ENCODE results near the gene DTL.

The DTL gene

GRCh38 chr1:212104586-212105325 is 69.2 kb downstream of the DTL start:
- no peak for TF ChIP-seq TEAD4 (IDR thresholded peaks at IDR 0.05)
- TF ChIP-seq CREB1 (IDR thresholded peaks at IDR 0.05; ENCODE audit: low read depth): no peak
- TF ChIP-seq CEBPB (IDR thresholded peaks at IDR 0.05): no peak
- no peak for TF ChIP-seq USF1 (IDR thresholded peaks at IDR 0.05)
- no peak for TF ChIP-seq TAF1 (IDR thresholded peaks at IDR 0.05; ENCODE audit: low read depth)
- TF ChIP-seq YY1 (IDR thresholded peaks at IDR 0.05; ENCODE audit: low read depth): no peak
- no peak for TF ChIP-seq ZBTB7A (IDR thresholded peaks at IDR 0.05; ENCODE audit: low read depth)
- no peak for TF ChIP-seq REST (IDR thresholded peaks at IDR 0.05; ENCODE audit: low read depth)
- no peak for TF ChIP-seq FOXM1 (IDR thresholded peaks at IDR 0.05; ENCODE audit: borderline replicate concordance, low read depth)
- TF ChIP-seq TCF12 (IDR thresholded peaks at IDR 0.05; ENCODE audit: low read depth): no peak
- no peak for TF ChIP-seq NFIC (IDR thresholded peaks at IDR 0.05)
- TF ChIP-seq MAX (IDR thresholded peaks at IDR 0.05): no peak
- no peak for TF ChIP-seq EGR1 (IDR thresholded peaks at IDR 0.05)
- no peak for TF ChIP-seq RAD21 (IDR thresholded peaks at IDR 0.05; ENCODE audit: low read depth)
- TF ChIP-seq EP300 (IDR thresholded peaks at IDR 0.05; ENCODE audit: borderline replicate concordance): no peak

GRCh38 chr1:212106286-212106792 is 70.8 kb downstream of the DTL start:
- TF ChIP-seq NFIC (IDR thresholded peaks at IDR 0.05): no peak
- no peak for TF ChIP-seq YY1 (IDR thresholded peaks at IDR 0.05; ENCODE audit: low read depth)
- TF ChIP-seq REST (IDR thresholded peaks at IDR 0.05; ENCODE audit: low read depth): no peak
- no peak for TF ChIP-seq CEBPB (IDR thresholded peaks at IDR 0.05)
- no peak for TF ChIP-seq ZBTB7A (IDR thresholded peaks at IDR 0.05; ENCODE audit: low read depth)
- TF ChIP-seq RAD21 (IDR thresholded peaks at IDR 0.05; ENCODE audit: low read depth): no peak
- TF ChIP-seq TCF12 (IDR thresholded peaks at IDR 0.05; ENCODE audit: low read depth): no peak
- TF ChIP-seq FOXM1 (IDR thresholded peaks at IDR 0.05; ENCODE audit: borderline replicate concordance, low read depth): no peak
- TF ChIP-seq USF1 (IDR thresholded peaks at IDR 0.05): no peak
- no peak for TF ChIP-seq TEAD4 (IDR thresholded peaks at IDR 0.05)
- TF ChIP-seq CREB1 (IDR thresholded peaks at IDR 0.05; ENCODE audit: low read depth): no peak
- no peak for TF ChIP-seq EGR1 (IDR thresholded peaks at IDR 0.05)
- TF ChIP-seq TAF1 (IDR thresholded peaks at IDR 0.05; ENCODE audit: low read depth): no peak
- TF ChIP-seq MAX (IDR thresholded peaks at IDR 0.05): no peak
- no peak for TF ChIP-seq EP300 (IDR thresholded peaks at IDR 0.05; ENCODE audit: borderline replicate concordance)

- TF ChIP-seq RAD21 (IDR thresholded peaks at IDR 0.05; ENCODE audit: low read depth): no peak
- no peak for TF ChIP-seq TAF1 (IDR thresholded peaks at IDR 0.05; ENCODE audit: low read depth)
- TF ChIP-seq YY1 (IDR thresholded peaks at IDR 0.05; ENCODE audit: low read depth): no peak
- no peak for TF ChIP-seq ZBTB7A (IDR thresholded peaks at IDR 0.05; ENCODE audit: low read depth)
- no peak for TF ChIP-seq REST (IDR thresholded peaks at IDR 0.05; ENCODE audit: low read depth)
- no peak for TF ChIP-seq NFIC (IDR thresholded peaks at IDR 0.05)
- no peak for TF ChIP-seq TCF12 (IDR thresholded peaks at IDR 0.05; ENCODE audit: low read depth)
- TF ChIP-seq FOXM1 (IDR thresholded peaks at IDR 0.05; ENCODE audit: borderline replicate concordance, low read depth): no peak
- no peak for TF ChIP-seq EP300 (IDR thresholded peaks at IDR 0.05; ENCODE audit: borderline replicate concordance)
- TF ChIP-seq TEAD4 (IDR thresholded peaks at IDR 0.05): no peak
- no peak for TF ChIP-seq USF1 (IDR thresholded peaks at IDR 0.05)
- no peak for TF ChIP-seq CREB1 (IDR thresholded peaks at IDR 0.05; ENCODE audit: low read depth)
- no peak for TF ChIP-seq CEBPB (IDR thresholded peaks at IDR 0.05)
- no peak for TF ChIP-seq MAX (IDR thresholded peaks at IDR 0.05)
- no peak for TF ChIP-seq EGR1 (IDR thresholded peaks at IDR 0.05)
These were observed 71.9 kb downstream of the DTL start for GRCh38 chr1:212107481-212107880.
